GM23338 (cell line): ENCODE results near the gene UCK1. TPM values are rescaled to one million over a fixed set of nuclear protein-coding genes. Genes with fewer than 3 reads are reported as not detected.

Experiments used
- ATAC-seq: fragments of 200-7000 bp; cut with Tn5 transposase; 3 replicates; pipeline ENCODE4 v1.9.1; 2020
- DNase-seq: peaks from one replicate; pipeline ENCODE4 v3.0.0-alpha.2; 2015; ENCODE audit warnings: low spot score
- H2AFZ ChIP-seq: fragments of 200-600 bp; sonication (generic); 2 replicates; pipeline ENCODE4 v1.8.0; 2016; ENCODE audit warnings: antibody characterized with exemption, mild to moderate bottlenecking, moderate library complexity
- H3F3A ChIP-seq: fragments of 200-600 bp; sonication (generic); replicated peaks from 2 replicates; pipeline ENCODE4 v1.8.0; 2017; ENCODE audit warnings: antibody characterized with exemption, mixed run types, low read depth
- H3K27ac ChIP-seq: fragments of 200-600 bp; sonication (generic); 2 replicates; pipeline ENCODE4 v1.6.1; 2016; ENCODE audit warnings: low read depth
- H3K27me3 ChIP-seq: fragments of 200-600 bp; sonication (generic); 2 replicates; pipeline ENCODE4 v1.8.0; 2016; ENCODE audit warnings: mild to moderate bottlenecking, mixed run types, moderate library complexity; ENCODE audit not compliant: insufficient read depth
- H3K36me3 ChIP-seq: fragments of 200-600 bp; sonication (generic); 2 replicates; pipeline ENCODE4 v1.8.0; 2016; ENCODE audit warnings: mild to moderate bottlenecking; ENCODE audit not compliant: insufficient read depth
- H3K4me1 ChIP-seq: fragments of 200-600 bp; sonication (generic); 2 replicates; pipeline ENCODE4 v1.8.0; 2016; ENCODE audit warnings: mild to moderate bottlenecking, moderate library complexity; ENCODE audit not compliant: insufficient read depth
- H3K4me2 ChIP-seq: fragments of 200-600 bp; sonication (generic); 2 replicates; pipeline ENCODE4 v1.7.1; 2017; ENCODE audit warnings: mixed run types
- H3K4me3 ChIP-seq: fragments of 200-600 bp; sonication (generic); 2 replicates; pipeline ENCODE4 v1.6.1; 2016; ENCODE audit warnings: mixed run types
- H3K79me2 ChIP-seq: fragments of 200-600 bp; sonication (generic); replicated peaks from 2 replicates; pipeline ENCODE4 v1.8.0; 2017; ENCODE audit warnings: mild to moderate bottlenecking; ENCODE audit not compliant: insufficient read depth
- H3K9me2 ChIP-seq: fragments of 200-600 bp; sonication (generic); 2 replicates; pipeline ENCODE4 v1.8.0; 2017; ENCODE audit not compliant: insufficient read depth
- H4K20me1 ChIP-seq: fragments of 200-600 bp; sonication (generic); replicated peaks from 2 replicates; pipeline ENCODE4 v1.8.0; 2017; ENCODE audit warnings: mild to moderate bottlenecking; ENCODE audit not compliant: insufficient read depth
- H3K27ac Mint-ChIP-seq: 2 replicates; pipeline ENCODE4 v1.8.0; 2020; ENCODE audit warnings: inconsistent platforms, mild to moderate bottlenecking, moderate library complexity, mixed read lengths
- H3K27me3 Mint-ChIP-seq: 3 replicates; pipeline ENCODE4 v1.8.0; 2022; ENCODE audit warnings: low read depth, mild to moderate bottlenecking, moderate library complexity, mixed read lengths, inconsistent platforms; ENCODE audit not compliant: insufficient read depth, poor library complexity
- H3K36me3 Mint-ChIP-seq: 3 replicates; pipeline ENCODE4 v1.8.0; 2021; ENCODE audit warnings: low read depth, mild to moderate bottlenecking, inconsistent platforms, moderate library complexity, mixed read lengths
- H3K4me1 Mint-ChIP-seq: 3 replicates; pipeline ENCODE4 v1.8.0; 2020; ENCODE audit warnings: mild to moderate bottlenecking, inconsistent platforms, mixed read lengths
- H3K4me3 Mint-ChIP-seq: 3 replicates; pipeline ENCODE4 v1.8.0; 2021; ENCODE audit warnings: moderate library complexity, mild to moderate bottlenecking, inconsistent platforms, mixed read lengths
- H3K9me3 Mint-ChIP-seq: 3 replicates; pipeline ENCODE4 v1.8.0; 2020; ENCODE audit warnings: moderate library complexity, mild to moderate bottlenecking, inconsistent platforms, mixed read lengths
- EZH2 ChIP-seq: fragments of 200-600 bp; sonication (generic); IDR thresholded peaks from one replicate; pipeline ENCODE4 v1.8.0; 2017; ENCODE audit warnings: antibody characterized with exemption, mild to moderate bottlenecking, low read depth; ENCODE audit not compliant: unreplicated experiment
- EZH2phosphoT487 ChIP-seq: fragments of 200-600 bp; sonication (generic); IDR thresholded peaks from one replicate; pipeline ENCODE4 v1.8.1; 2018; ENCODE audit warnings: antibody characterized with exemption; ENCODE audit not compliant: unreplicated experiment
- JUNB ChIP-seq: IDR thresholded peaks from one replicate; pipeline ENCODE4 v1.6.1; 2016; ENCODE audit warnings: antibody characterized with exemption; ENCODE audit not compliant: unreplicated experiment
- NANOG ChIP-seq: IDR thresholded peaks from 2 replicates; pipeline ENCODE4 v1.6.1; 2016; ENCODE audit warnings: antibody characterized with exemption, borderline replicate concordance
- POLR2AphosphoS5 ChIP-seq: IDR thresholded peaks from 2 replicates; pipeline ENCODE4 v1.6.1; 2016; ENCODE audit warnings: antibody characterized with exemption, low read depth
- ZNF114 ChIP-seq: fragments of 250-450 bp; sonication (Bioruptor Pico); IDR thresholded peaks from 2 replicates; pipeline ENCODE4 v1.5.0; 2020; ENCODE audit warnings: mild to moderate bottlenecking, moderate library complexity
- ZNF331 ChIP-seq: fragments of 250-450 bp; sonication (Bioruptor Pico); IDR thresholded peaks from 2 replicates; pipeline ENCODE4 v1.5.0; 2020; ENCODE audit warnings: low read depth, mild to moderate bottlenecking, moderate library complexity
- polyA plus RNA-seq: library from polyadenylated mRNA; unstranded; fragments of >200 nt; fragmentation: Nextera tagmentation; extraction: Ambion mirVana; gene quantifications from 2 replicates; pipeline ENCODE4 v1.2.1, GENCODE V29; 2016
- total RNA-seq: library from RNA; depleted of rRNA; stranded (reverse); fragments of >200 nt; shearing (Covaris generic); gene quantifications from 2 replicates; pipeline ENCODE4 v1.2.3, GENCODE V29; 2014
- TF ChIP-seq, protein P1 (sequence below): fragments of 250-450 bp; sonication (Bioruptor Pico); IDR thresholded peaks from 2 replicates; pipeline ENCODE4 v1.5.0; 2020; ENCODE audit warnings: mild to moderate bottlenecking, moderate library complexity
- TF ChIP-seq, protein P2 (sequence below), 2 experiments: fragments of 200-600 bp in 1 of 2; sonication (generic) in 1 of 2; conservative IDR thresholded peaks; 2 replicates each; pipeline versions ENCODE4 v1.5.1 to v1.6.1; 2016 to 2017; ENCODE audit warnings: antibody characterized with exemption in 2 of 2, low read depth in 2 of 2, mild to moderate bottlenecking in 2 of 2, moderate library complexity in 1 of 2

Gene UCK1
- total and polyA plus RNA-seq, 2 experiments from 2014 or later = 23.4 to 35.9 TPM

DNA sequence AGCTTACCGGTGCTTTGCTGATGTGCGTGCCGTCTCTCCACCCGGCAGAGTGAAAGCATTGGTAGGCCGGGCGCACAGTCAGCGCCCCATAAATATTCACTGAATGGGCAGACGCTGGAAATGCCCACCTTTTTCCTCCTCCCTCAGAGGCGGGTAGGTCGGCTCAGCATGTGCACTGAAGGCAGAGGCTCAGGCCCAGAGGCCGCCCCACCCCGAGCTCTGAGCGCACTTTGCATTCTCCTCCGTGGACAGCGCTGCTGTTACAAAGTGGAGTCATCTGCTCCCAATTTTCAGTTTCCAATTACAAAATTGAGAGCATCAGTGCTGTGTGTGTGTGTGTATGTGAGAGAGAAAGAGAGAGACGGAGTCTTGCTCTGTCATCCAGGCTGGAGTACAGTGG lies 10.6 kb downstream of the UCK1 start (continued):
- TF ChIP-seq, protein P1, sequence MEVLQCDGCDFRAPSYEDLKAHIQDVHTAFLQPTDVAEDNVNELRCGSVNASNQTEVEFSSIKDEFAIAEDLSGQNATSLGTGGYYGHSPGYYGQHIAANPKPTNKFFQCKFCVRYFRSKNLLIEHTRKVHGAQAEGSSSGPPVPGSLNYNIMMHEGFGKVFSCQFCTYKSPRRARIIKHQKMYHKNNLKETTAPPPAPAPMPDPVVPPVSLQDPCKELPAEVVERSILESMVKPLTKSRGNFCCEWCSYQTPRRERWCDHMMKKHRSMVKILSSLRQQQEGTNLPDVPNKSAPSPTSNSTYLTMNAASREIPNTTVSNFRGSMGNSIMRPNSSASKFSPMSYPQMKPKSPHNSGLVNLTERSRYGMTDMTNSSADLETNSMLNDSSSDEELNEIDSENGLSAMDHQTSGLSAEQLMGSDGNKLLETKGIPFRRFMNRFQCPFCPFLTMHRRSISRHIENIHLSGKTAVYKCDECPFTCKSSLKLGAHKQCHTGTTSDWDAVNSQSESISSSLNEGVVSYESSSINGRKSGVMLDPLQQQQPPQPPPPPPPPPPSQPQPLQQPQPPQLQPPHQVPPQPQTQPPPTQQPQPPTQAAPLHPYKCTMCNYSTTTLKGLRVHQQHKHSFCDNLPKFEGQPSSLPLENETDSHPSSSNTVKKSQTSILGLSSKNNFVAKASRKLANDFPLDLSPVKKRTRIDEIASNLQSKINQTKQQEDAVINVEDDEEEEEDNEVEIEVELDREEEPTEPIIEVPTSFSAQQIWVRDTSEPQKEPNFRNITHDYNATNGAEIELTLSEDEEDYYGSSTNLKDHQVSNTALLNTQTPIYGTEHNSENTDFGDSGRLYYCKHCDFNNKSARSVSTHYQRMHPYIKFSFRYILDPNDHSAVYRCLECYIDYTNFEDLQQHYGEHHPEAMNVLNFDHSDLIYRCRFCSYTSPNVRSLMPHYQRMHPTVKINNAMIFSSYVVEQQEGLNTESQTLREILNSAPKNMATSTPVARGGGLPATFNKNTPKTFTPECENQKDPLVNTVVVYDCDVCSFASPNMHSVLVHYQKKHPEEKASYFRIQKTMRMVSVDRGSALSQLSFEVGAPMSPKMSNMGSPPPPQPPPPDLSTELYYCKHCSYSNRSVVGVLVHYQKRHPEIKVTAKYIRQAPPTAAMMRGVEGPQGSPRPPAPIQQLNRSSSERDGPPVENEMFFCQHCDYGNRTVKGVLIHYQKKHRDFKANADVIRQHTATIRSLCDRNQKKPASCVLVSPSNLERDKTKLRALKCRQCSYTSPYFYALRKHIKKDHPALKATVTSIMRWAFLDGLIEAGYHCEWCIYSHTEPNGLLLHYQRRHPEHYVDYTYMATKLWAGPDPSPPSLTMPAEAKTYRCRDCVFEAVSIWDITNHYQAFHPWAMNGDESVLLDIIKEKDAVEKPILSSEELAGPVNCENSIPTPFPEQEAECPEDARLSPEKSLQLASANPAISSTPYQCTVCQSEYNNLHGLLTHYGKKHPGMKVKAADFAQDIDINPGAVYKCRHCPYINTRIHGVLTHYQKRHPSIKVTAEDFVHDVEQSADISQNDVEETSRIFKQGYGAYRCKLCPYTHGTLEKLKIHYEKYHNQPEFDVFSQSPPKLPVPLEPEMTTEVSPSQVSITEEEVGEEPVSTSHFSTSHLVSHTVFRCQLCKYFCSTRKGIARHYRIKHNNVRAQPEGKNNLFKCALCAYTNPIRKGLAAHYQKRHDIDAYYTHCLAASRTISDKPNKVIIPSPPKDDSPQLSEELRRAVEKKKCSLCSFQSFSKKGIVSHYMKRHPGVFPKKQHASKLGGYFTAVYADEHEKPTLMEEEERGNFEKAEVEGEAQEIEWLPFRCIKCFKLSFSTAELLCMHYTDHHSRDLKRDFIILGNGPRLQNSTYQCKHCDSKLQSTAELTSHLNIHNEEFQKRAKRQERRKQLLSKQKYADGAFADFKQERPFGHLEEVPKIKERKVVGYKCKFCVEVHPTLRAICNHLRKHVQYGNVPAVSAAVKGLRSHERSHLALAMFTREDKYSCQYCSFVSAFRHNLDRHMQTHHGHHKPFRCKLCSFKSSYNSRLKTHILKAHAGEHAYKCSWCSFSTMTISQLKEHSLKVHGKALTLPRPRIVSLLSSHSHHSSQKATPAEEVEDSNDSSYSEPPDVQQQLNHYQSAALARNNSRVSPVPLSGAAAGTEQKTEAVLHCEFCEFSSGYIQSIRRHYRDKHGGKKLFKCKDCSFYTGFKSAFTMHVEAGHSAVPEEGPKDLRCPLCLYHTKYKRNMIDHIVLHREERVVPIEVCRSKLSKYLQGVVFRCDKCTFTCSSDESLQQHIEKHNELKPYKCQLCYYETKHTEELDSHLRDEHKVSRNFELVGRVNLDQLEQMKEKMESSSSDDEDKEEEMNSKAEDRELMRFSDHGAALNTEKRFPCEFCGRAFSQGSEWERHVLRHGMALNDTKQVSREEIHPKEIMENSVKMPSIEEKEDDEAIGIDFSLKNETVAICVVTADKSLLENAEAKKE (CRISPR knock-in tag) = no peak

DNA sequence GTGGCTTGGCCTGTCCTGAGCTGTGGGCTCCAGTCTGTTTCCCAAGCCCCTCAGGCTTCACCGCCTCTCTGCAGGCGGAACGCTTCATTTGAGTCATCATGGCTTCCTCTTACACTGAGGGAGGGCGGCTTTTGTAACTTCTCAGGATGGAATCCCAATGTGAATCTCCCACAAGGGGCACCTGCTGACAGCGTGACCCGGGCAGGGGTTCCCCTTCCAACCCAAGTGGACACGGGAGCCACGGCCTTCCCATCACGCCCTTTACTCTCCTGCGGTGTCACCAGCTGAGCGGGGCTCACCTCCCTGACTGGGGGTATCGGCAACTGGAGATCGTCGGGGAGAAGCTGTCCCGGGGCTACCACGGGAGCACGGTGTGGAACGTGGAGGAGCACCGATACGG lies 12.5 kb downstream of the UCK1 start:
- no peak overlapping the region for H3K27ac ChIP-seq
- H3K4me3 Mint-ChIP-seq = no peak overlapping the region
- ATAC-seq = no peak
- H3K9me2 ChIP-seq = no peaks in the 10 kb centered on the region
- no peak overlapping the region for H3K4me2 ChIP-seq
- peaks cover 54% of the 10 kb centered on the region for H3K36me3 Mint-ChIP-seq
- H3K27ac Mint-ChIP-seq = no peak overlapping the region
- H3K79me2 ChIP-seq = no peaks in the 10 kb centered on the region
- H3K36me3 ChIP-seq = peaks cover 9% of the 10 kb centered on the region
- no peaks in the 10 kb centered on the region for H3K4me1 Mint-ChIP-seq
- H3K27me3 ChIP-seq = no peaks in the 10 kb centered on the region
- H3F3A ChIP-seq = peaks cover 9% of the 10 kb centered on the region
- no peaks in the 10 kb centered on the region for H3K4me1 ChIP-seq
- H3K4me3 ChIP-seq = no peak overlapping the region
- H2AFZ ChIP-seq = no peak overlapping the region
- peaks cover 20% of the 10 kb centered on the region for H3K27me3 Mint-ChIP-seq
- no peak for DNase-seq
- H3K9me3 Mint-ChIP-seq = no peaks in the 10 kb centered on the region
- no peaks in the 10 kb centered on the region for H4K20me1 ChIP-seq
- TF ChIP-seq ZNF331 (CRISPR knock-in tag) (no peak), ZNF114 (no peak), POLR2AphosphoS5 (no peak), NANOG (no peak), EZH2phosphoT487 (no peak), JUNB (no peak), EZH2 (no peak)
- TF ChIP-seq, protein P2, sequence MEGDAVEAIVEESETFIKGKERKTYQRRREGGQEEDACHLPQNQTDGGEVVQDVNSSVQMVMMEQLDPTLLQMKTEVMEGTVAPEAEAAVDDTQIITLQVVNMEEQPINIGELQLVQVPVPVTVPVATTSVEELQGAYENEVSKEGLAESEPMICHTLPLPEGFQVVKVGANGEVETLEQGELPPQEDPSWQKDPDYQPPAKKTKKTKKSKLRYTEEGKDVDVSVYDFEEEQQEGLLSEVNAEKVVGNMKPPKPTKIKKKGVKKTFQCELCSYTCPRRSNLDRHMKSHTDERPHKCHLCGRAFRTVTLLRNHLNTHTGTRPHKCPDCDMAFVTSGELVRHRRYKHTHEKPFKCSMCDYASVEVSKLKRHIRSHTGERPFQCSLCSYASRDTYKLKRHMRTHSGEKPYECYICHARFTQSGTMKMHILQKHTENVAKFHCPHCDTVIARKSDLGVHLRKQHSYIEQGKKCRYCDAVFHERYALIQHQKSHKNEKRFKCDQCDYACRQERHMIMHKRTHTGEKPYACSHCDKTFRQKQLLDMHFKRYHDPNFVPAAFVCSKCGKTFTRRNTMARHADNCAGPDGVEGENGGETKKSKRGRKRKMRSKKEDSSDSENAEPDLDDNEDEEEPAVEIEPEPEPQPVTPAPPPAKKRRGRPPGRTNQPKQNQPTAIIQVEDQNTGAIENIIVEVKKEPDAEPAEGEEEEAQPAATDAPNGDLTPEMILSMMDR (conservative IDR thresholded peaks at IDR 0.05; ENCODE audit: low read depth in 2 of 2) = no peak
- TF ChIP-seq, protein P1 (CRISPR knock-in tag) = no peak
